ENCODE measurements around the gene CGB3.
"Not testable (repeated sequence)": the region's sequence is repeated elsewhere in the genome, so short reads cannot be mapped to it uniquely, and the experiment has no call there.

Gene CGB3

GRCh38 chr19:49031642-49032301 is 7.6 kb upstream of the CGB3 start, which contains the start of gene CGB2:
Gene CGB2, plus strand, starts transcription at chr19:49031890. Its CDS starts 206 bp downstream, at chr19:49032096.
- H3K4me3 ChIP-seq (ENCODE audit: low read depth, low read length); DNase-seq (ENCODE audit: low read depth): not testable (repeated sequence)
- peak; percentile 38 for TF ChIP-seq CTCF (conservative IDR thresholded peaks at IDR 0.05; ENCODE audit: low read depth, low read length)

GRCh38 chr19:49030323-49030722 is 6.2 kb upstream of the CGB3 start:
- not testable (repeated sequence) for H3K4me3 ChIP-seq (ENCODE audit: low read depth, low read length); DNase-seq (ENCODE audit: low read depth)

GRCh38 chr19:49029749-49030148 is 5.6 kb upstream of the CGB3 start:
- H3K4me3 ChIP-seq (ENCODE audit: low read depth, low read length); DNase-seq (ENCODE audit: low read depth): not testable (repeated sequence)

GRCh38 chr19:49028686-49029085 is 4.6 kb upstream of the CGB3 start:
- DNase-seq (ENCODE audit: low read depth) = not testable (repeated sequence)

GRCh38 chr19:49025599-49025998 is 1.5 kb upstream of the CGB3 start:
- H3K4me3 ChIP-seq (ENCODE audit: low read depth, low read length); DNase-seq (ENCODE audit: low read depth): not testable (repeated sequence)

More at GRCh38 chr19:49028686-49029085, 4.6 kb upstream of the CGB3 start:
- H3K4me3 ChIP-seq (ENCODE audit: low read depth, low read length) = not testable (repeated sequence)

GRCh38 chr19:49025088-49025487 is 955 bp upstream of the CGB3 start:
- not testable (repeated sequence) for DNase-seq (ENCODE audit: low read depth); H3K4me3 ChIP-seq (ENCODE audit: low read depth, low read length)

- H3K4me3 ChIP-seq (ENCODE audit: low read depth, low read length) = no peak overlapping the region
- DNase-seq (ENCODE audit: low read depth) = no peak
- TF ChIP-seq CTCF (conservative IDR thresholded peaks at IDR 0.05; ENCODE audit: low read depth, low read length) = no peak
Observed at GRCh38 chr19:49022116-49022515, 2.0 kb downstream of the CGB3 start.

GRCh38 chr19:49020931-49021895 is 2.9 kb downstream of the CGB3 start:
- H3K4me3 ChIP-seq (ENCODE audit: low read depth, low read length) = no peak overlapping the region
- DNase-seq (ENCODE audit: low read depth) = peak; percentile 44
- no peak for TF ChIP-seq CTCF (conservative IDR thresholded peaks at IDR 0.05; ENCODE audit: low read depth, low read length)

GRCh38 chr19:49020342-49020741 is 3.8 kb downstream of the CGB3 start:
- DNase-seq (ENCODE audit: low read depth) = no peak
- H3K4me3 ChIP-seq (ENCODE audit: low read depth, low read length) = no peak overlapping the region
- TF ChIP-seq CTCF (conservative IDR thresholded peaks at IDR 0.05; ENCODE audit: low read depth, low read length) = no peak

All from choroid plexus epithelial cell (primary cell).